ENCODE measurements around the gene TECPR2.

GRCh38 chr14:102540315-102541028, 177.7 kb downstream of the TECPR2 start:
- TF ChIP-seq TOX (CRISPR knock-in tag; IDR thresholded peaks at IDR 0.05; ENCODE audit: borderline replicate concordance) (no peak), TCF4 (CRISPR knock-in tag; IDR thresholded peaks at IDR 0.05; ENCODE audit: borderline replicate concordance) (no peak), CREB5 (CRISPR knock-in tag; IDR thresholded peaks at IDR 0.05; ENCODE audit: low read depth) (no peak), BACH2 (CRISPR knock-in tag; IDR thresholded peaks at IDR 0.05; ENCODE audit: borderline replicate concordance) (no peak), CSRNP3 (CRISPR knock-in tag; IDR thresholded peaks at IDR 0.05) (no peak), GLIS3 (CRISPR knock-in tag; IDR thresholded peaks at IDR 0.05) (no peak), PATZ1 (CRISPR knock-in tag; IDR thresholded peaks at IDR 0.05; ENCODE audit: borderline replicate concordance) (no peak), TSHZ2 (CRISPR knock-in tag; IDR thresholded peaks at IDR 0.05) (no peak), ZNF565 (CRISPR knock-in tag; conservative IDR thresholded peaks at IDR 0.05; ENCODE audit: low read depth) (no peak), RARB (CRISPR knock-in tag; IDR thresholded peaks at IDR 0.05) (no peak), OSR1 (CRISPR knock-in tag; IDR thresholded peaks at IDR 0.05) (no peak), ZFP30 (CRISPR knock-in tag; IDR thresholded peaks at IDR 0.05) (no peak), ISL1 (CRISPR knock-in tag; IDR thresholded peaks at IDR 0.05) (no peak)

All from SK-N-SH treated with all-trans-retinoic acid at 6 μM for 48 hours (cell line).